SK-N-MC (cell line): ENCODE results near the gene DPEP2.

ENCODE experiments used
- EZH2 ChIP-seq: fragments of 200-600 bp; sonication (generic); IDR thresholded peaks from one replicate; pipeline ENCODE4 v1.6.1; 2017; ENCODE audit warnings: antibody characterized with exemption
- FOXP2 ChIP-seq: optimal IDR thresholded peaks from 2 replicates; pipeline ENCODE3; 2011; ENCODE audit warnings: mild to moderate bottlenecking, moderate library complexity; ENCODE audit not compliant: insufficient read depth; ENCODE audit errors: extremely low read length, control extremely low read depth
- POLR2AphosphoS5 ChIP-seq: IDR thresholded peaks from 2 replicates; pipeline ENCODE4 v1.6.1; 2012; ENCODE audit warnings: mild to moderate bottlenecking, low read depth, low read length, borderline replicate concordance

DNA sequence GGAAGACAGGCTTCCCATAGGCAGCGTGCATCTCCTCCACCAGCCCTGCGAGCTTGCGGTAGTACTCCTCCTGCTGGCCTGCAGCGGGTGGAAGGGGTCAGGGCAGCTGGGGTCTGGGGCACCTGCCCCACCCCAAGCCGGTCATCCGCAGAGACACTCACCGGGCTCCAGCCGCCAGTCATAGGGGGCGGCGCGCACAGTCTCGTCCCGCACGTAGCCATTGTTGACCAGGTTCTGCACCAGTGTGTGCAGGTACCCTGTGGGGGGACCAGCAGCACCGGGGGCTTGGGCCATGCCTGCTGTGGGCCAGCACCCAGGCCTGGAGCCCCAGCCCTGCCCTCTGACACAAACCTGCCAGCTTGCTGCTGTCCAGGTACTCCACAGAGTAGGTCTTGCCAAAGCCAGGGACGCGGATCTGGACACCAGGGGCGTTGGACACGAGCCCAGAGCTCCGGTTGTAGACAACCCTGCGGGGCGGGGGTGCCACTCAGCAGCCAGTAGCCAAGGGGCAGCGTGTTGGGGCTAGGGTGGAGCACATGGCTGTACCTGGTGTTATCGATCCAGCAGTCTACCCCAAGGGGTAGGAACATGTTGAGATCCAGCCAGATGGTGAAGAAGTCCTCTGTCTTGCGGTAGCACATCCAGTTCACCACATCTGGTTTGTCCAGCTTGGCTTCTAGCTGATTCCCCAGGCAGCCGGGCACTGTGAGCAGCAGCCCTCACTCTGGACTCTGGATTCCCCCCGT lies 56.6 kb downstream of the DPEP2 start:
- no peak for TF ChIP-seq POLR2AphosphoS5
- TF ChIP-seq EZH2, result no peak
- no peak for TF ChIP-seq FOXP2
